Naive thymus-derived CD4-positive, alpha-beta T cell (primary cell): Measurements from ENCODE around the gene SNX5. TPM values are rescaled to one million over a fixed set of nuclear protein-coding genes. Genes with fewer than 3 reads are reported as not detected.

ENCODE experiments used
- ATAC-seq: fragments of 150-1000 bp; cut with Tn5 transposase; 2 replicates; pipeline ENCODE4 v1.10.0; 2021; ENCODE audit warnings: mild to moderate bottlenecking, moderate library complexity
- CTCF ChIA-PET: fragments of 350-600 bp; sonication (Branson Sonifier 250); formaldehyde crosslinking; loops from one replicate; lab custom pipeline; 2021; ENCODE audit warnings: antibody characterized with exemption; lab: Charles Lee
- POLR2A ChIA-PET: fragments of 350-600 bp; sonication (Branson Sonifier 250); formaldehyde crosslinking; loops from one replicate; lab custom pipeline; 2021; ENCODE audit warnings: antibody characterized with exemption, inconsistent platforms; lab: Charles Lee
- DNase-seq, 9 donors: peaks; one replicate each; pipeline versions ENCODE4 v3.0.0 to v3.0.0-alpha.2; 2020 to 2022; ENCODE audit warnings: mixed read lengths in 1 of 9
- H3K27ac ChIP-seq: one replicate; pipeline ENCODE4 v1.7.0; 2013; ENCODE audit warnings: mild to moderate bottlenecking, low read depth, low read length, moderate library complexity
- H3K27me3 ChIP-seq, 2 donors: one replicate each; pipeline ENCODE4 v1.7.0; 2013; ENCODE audit warnings: low read length in 2 of 2, mild to moderate bottlenecking in 2 of 2, moderate library complexity in 2 of 2; ENCODE audit not compliant: control insufficient read depth in 2 of 2, insufficient read depth in 2 of 2
- H3K36me3 ChIP-seq, 3 experiments: 1 replicate in 2 of 3; 2 replicates in 1 of 3; pipeline ENCODE4 v1.7.0; 2013; ENCODE audit warnings: low read length in 3 of 3, mild to moderate bottlenecking in 3 of 3, moderate library complexity in 1 of 3; ENCODE audit not compliant: insufficient read depth in 3 of 3, control insufficient read depth in 2 of 3
- H3K4me1 ChIP-seq, 2 donors: one replicate each; pipeline ENCODE4 v1.7.0; 2013; ENCODE audit warnings: low read length in 2 of 2, mild to moderate bottlenecking in 2 of 2, moderate library complexity in 1 of 2; ENCODE audit not compliant: control insufficient read depth in 2 of 2, insufficient read depth in 2 of 2
- H3K4me3 ChIP-seq: 2 replicates; pipeline ENCODE4 v1.7.0; 2013; ENCODE audit warnings: mild to moderate bottlenecking, low read length
- H3K9me3 ChIP-seq, 3 experiments: 1 replicate in 2 of 3; 2 replicates in 1 of 3; pipeline ENCODE4 v1.7.0; 2013; ENCODE audit warnings: low read length in 3 of 3; ENCODE audit not compliant: control insufficient read depth in 2 of 3
- H3K27ac Mint-ChIP-seq, 9 donors: one replicate each; pipeline ENCODE4 v1.8.0; 2020 to 2022; ENCODE audit warnings: mixed read lengths in 9 of 9, mild to moderate bottlenecking in 8 of 9, moderate library complexity in 5 of 9, inconsistent platforms in 2 of 9
- H3K27me3 Mint-ChIP-seq, 5 donors: one replicate each; pipeline ENCODE4 v1.8.0; 2021 to 2022; ENCODE audit warnings: mixed read lengths in 5 of 5, mild to moderate bottlenecking in 1 of 5
- H3K36me3 Mint-ChIP-seq, 5 donors: one replicate each; pipeline ENCODE4 v1.8.0; 2020 to 2022; ENCODE audit warnings: mixed read lengths in 5 of 5, mild to moderate bottlenecking in 3 of 5, inconsistent platforms in 1 of 5
- H3K4me1 Mint-ChIP-seq, 7 donors: one replicate each; pipeline ENCODE4 v1.8.0; 2020 to 2022; ENCODE audit warnings: mixed read lengths in 7 of 7, mild to moderate bottlenecking in 3 of 7, inconsistent platforms in 1 of 7
- H3K4me3 Mint-ChIP-seq, 10 donors: one replicate each; pipeline ENCODE4 v1.8.0; 2020 to 2022; ENCODE audit warnings: mild to moderate bottlenecking in 10 of 10, mixed read lengths in 10 of 10, moderate library complexity in 6 of 10, inconsistent platforms in 2 of 10
- H3K9me3 Mint-ChIP-seq, 11 donors: one replicate each; pipeline ENCODE4 v1.8.0; 2020 to 2022; ENCODE audit warnings: mixed read lengths in 11 of 11, mild to moderate bottlenecking in 4 of 11, inconsistent platforms in 1 of 11, moderate library complexity in 1 of 11
- intact Hi-C, 2 donors: fragments of 100-400 bp; cut with micrococcal nuclease; formaldehyde crosslinking; loops; one replicate each; pipeline ENCODE4 v1.15.1; 2023
- polyA plus RNA-seq, 2 donors: library from polyadenylated mRNA; unstranded; fragments of 300-500 nt; fragmentation: Illumina TruSeq; gene quantifications; one replicate each; pipeline ENCODE4 v1.2.3, GENCODE V29; 2021
- total RNA-seq, 6 experiments: library from RNA in 5 of 6; stranded (reverse) in 5 of 6; gene quantifications; 1 replicate in 5 of 6; 2 replicates in 1 of 6; pipeline ENCODE4 v1.2.3 and lab custom pipeline; 2021 to 2026

Gene SNX5
- total and polyA plus RNA-seq, 7 experiments from 2014 or later, result 40.2 to 148 (median 61.9) TPM

- intact Hi-C loops, result loop anchor here (1.0 to 2.0 kb wide), 7 partner anchors 99 to 1093 kb away; partner anchors contain the start of gene RRBP1 (in 1 of the 2)
- Histone ChIP-seq H3K27me3 (no peaks in the 10 kb centered on the region), H3K36me3 (no peaks in the 10 kb centered on the region), H3K9me3 (no peaks in the 10 kb centered on the region), H3K4me1 (no peaks in the 10 kb centered on the region), H3K27ac (no peak overlapping the region), H3K4me3 (no peak overlapping the region)
- H3K27me3 Mint-ChIP-seq, result peaks cover 25 to 48% (median 35%) of the 10 kb centered on the region in 5 donors
- ChIA-PET CTCF (interaction anchor here (0.5 to 5.1 kb wide), 11 partner anchors 69 to 452 kb away, joined by 3 to 39 read pairs (median 4); partner anchors contain the start of gene RRBP1), POLR2A (no interaction called here)
- no peaks in the 10 kb centered on the region for H3K9me3 Mint-ChIP-seq
- peaks cover 0 to 21% (median 11%) of the 10 kb centered on the region in 7 donors for H3K4me1 Mint-ChIP-seq
- ATAC-seq, result no peak
- no peak for DNase-seq
- peak overlapping the region in 1 of 9 donors; percentile 31 for H3K27ac Mint-ChIP-seq
- no peaks in the 10 kb centered on the region for H3K36me3 Mint-ChIP-seq
- H3K4me3 Mint-ChIP-seq, result no peak overlapping the region
Observed at GRCh38 chr20:17897566-17898307, 70.9 kb downstream of the SNX5 start.

GRCh38 chr20:17896771-17897369 lies 71.7 kb downstream of the SNX5 start:
- ATAC-seq (no peak), DNase-seq (no peak)
- intact Hi-C loops, result no loop called here
- no peak overlapping the region for H3K27ac ChIP-seq
- no peaks in the 10 kb centered on the region for H3K27me3 ChIP-seq
- no peak overlapping the region for H3K4me3 Mint-ChIP-seq
- H3K27ac Mint-ChIP-seq, result no peak overlapping the region
- no peak overlapping the region for H3K4me3 ChIP-seq
- peaks cover 32 to 57% (median 38%) of the 10 kb centered on the region in 5 donors for H3K27me3 Mint-ChIP-seq
- H3K36me3 ChIP-seq, result no peaks in the 10 kb centered on the region
- ChIA-PET CTCF (interaction anchor here (1.4 to 5.1 kb wide), 3 partner anchors 360 to 392 kb away, joined by 3 to 39 read pairs (median 12); no protein-coding TSS in a partner anchor), POLR2A (no interaction called here)
- H3K36me3 Mint-ChIP-seq, result no peaks in the 10 kb centered on the region
- no peaks in the 10 kb centered on the region for H3K4me1 ChIP-seq
- no peaks in the 10 kb centered on the region for H3K9me3 ChIP-seq
- H3K9me3 Mint-ChIP-seq, result no peaks in the 10 kb centered on the region
- peaks cover 0 to 21% (median 11%) of the 10 kb centered on the region in 7 donors for H3K4me1 Mint-ChIP-seq

DNA sequence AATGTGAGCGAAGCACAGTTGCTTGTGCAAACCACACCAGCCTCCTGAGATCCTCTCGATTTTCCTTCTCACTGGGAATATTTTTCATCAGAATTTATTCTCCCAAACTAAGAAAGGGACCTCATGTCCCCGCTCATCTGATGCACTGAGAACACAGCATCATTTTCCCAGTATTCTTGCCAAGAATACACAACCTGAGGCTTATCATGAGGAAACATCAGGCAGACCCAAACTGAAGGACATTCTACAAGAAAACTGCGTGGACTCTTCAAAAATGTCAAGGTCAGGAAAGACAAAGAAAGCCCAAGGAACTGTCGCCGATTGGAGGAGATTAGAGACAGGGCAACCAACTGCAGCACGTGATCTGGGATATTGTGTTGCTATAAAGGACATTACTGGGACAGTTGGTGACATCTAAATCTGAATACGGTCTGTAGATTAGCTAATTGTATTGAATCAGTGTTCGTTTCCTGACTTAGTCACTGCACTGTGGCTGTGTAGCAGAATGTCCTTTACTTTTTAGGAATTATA lies 72.3 kb downstream of the SNX5 start:
- CTCF ChIA-PET, result no interaction called here
- peaks cover 32 to 60% (median 35%) of the 10 kb centered on the region in 5 donors for H3K27me3 Mint-ChIP-seq

DNA sequence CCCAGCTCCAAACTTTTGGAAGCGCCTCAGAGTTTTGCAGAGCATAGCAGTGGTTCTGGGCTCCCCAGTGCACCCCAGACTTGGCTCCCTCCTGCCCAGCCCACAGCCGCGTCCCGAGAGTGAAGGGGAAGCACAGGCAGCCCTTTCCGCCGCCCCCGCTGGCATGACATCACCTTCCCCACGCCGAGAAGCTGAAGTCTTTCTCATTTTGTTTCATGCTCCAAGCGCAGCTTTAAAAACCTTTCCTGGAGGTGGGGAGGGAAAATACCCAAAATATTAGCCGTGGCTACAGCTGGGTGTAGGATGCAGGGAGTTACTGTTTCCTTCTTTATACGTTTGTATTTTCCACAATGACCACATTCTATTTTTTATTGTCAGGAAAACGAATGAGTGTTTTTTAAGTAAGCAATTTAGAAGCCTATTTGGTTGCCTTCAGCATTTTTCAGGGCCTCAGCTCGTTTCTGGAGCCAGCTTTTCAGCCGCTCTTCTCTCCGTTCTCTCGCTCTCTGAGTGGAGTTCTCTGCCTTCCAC lies 72.9 kb downstream of the SNX5 start:
- Mint-ChIP-seq H3K4me1 (peaks cover 0 to 18% (median 11%) of the 10 kb centered on the region in 7 donors), H3K27ac (peak overlapping the region in 2 of 9 donors; percentile 6 to 65)

More for the DNA sequence above, 72.3 kb downstream of the SNX5 start:
- H3K27me3 ChIP-seq, result no peaks in the 10 kb centered on the region
- intact Hi-C loops, result no loop called here
- no peak overlapping the region for H3K4me3 ChIP-seq
- no peak overlapping the region for H3K27ac ChIP-seq
- Mint-ChIP-seq H3K27ac (peak overlapping the region in 1 of 9 donors; percentile 10), H3K4me3 (peak overlapping the region in 7 of 10 donors; percentile 34 to 77 (median 44)), H3K9me3 (no peaks in the 10 kb centered on the region), H3K4me1 (peaks cover 0 to 21% (median 11%) of the 10 kb centered on the region in 7 donors), H3K36me3 (no peaks in the 10 kb centered on the region)
- H3K9me3 ChIP-seq, result no peaks in the 10 kb centered on the region
- ATAC-seq (no peak), DNase-seq (no peak)
- no peaks in the 10 kb centered on the region for H3K4me1 ChIP-seq
- POLR2A ChIA-PET, result no interaction called here
- H3K36me3 ChIP-seq, result no peaks in the 10 kb centered on the region

GRCh38 chr20:17893445-17893844 lies 75.1 kb downstream of the SNX5 start:
- Mint-ChIP-seq H3K4me3 (no peak overlapping the region), H3K36me3 (peaks cover 0 to 7% (median 1%) of the 10 kb centered on the region in 5 donors), H3K27me3 (peaks cover 22 to 56% (median 41%) of the 10 kb centered on the region in 5 donors), H3K27ac (no peak overlapping the region), H3K9me3 (peaks cover 0 to 14% (median 8%) of the 10 kb centered on the region in 11 donors), H3K4me1 (peaks cover 0 to 16% (median 11%) of the 10 kb centered on the region in 7 donors)
- ChIA-PET CTCF (no interaction called here), POLR2A (no interaction called here)
- Histone ChIP-seq H3K27me3 (no peaks in the 10 kb centered on the region), H3K4me3 (no peak overlapping the region), H3K36me3 (no peaks in the 10 kb centered on the region), H3K9me3 (no peaks in the 10 kb centered on the region), H3K4me1 (no peaks in the 10 kb centered on the region), H3K27ac (no peak overlapping the region)
- intact Hi-C loops, result no loop called here
- ATAC-seq, result no peak
- no peak for DNase-seq

More for the DNA sequence above, 72.9 kb downstream of the SNX5 start:
- ChIA-PET CTCF (interaction anchor here (0.7 kb wide), 1 partner anchor 210 kb away, joined by 3 read pairs; no protein-coding TSS in a partner anchor), POLR2A (no interaction called here)
- no peaks in the 10 kb centered on the region for H3K4me1 ChIP-seq
- DNase-seq, result peak in 2 of 9 donors; percentile 8 to 84
- no peak overlapping the region for H3K27ac ChIP-seq
- peak; percentile 67 for ATAC-seq
- H3K27me3 ChIP-seq, result no peaks in the 10 kb centered on the region
- peaks cover 32 to 58% (median 35%) of the 10 kb centered on the region in 5 donors for H3K27me3 Mint-ChIP-seq
- no peaks in the 10 kb centered on the region for H3K36me3 Mint-ChIP-seq
- no peaks in the 10 kb centered on the region for H3K36me3 ChIP-seq
- H3K9me3 ChIP-seq, result no peaks in the 10 kb centered on the region
- H3K9me3 Mint-ChIP-seq, result no peaks in the 10 kb centered on the region
- intact Hi-C loops, result no loop called here
- H3K4me3 ChIP-seq, result no peak overlapping the region
- peak overlapping the region in 8 of 10 donors; percentile 34 to 77 (median 52) for H3K4me3 Mint-ChIP-seq

DNA sequence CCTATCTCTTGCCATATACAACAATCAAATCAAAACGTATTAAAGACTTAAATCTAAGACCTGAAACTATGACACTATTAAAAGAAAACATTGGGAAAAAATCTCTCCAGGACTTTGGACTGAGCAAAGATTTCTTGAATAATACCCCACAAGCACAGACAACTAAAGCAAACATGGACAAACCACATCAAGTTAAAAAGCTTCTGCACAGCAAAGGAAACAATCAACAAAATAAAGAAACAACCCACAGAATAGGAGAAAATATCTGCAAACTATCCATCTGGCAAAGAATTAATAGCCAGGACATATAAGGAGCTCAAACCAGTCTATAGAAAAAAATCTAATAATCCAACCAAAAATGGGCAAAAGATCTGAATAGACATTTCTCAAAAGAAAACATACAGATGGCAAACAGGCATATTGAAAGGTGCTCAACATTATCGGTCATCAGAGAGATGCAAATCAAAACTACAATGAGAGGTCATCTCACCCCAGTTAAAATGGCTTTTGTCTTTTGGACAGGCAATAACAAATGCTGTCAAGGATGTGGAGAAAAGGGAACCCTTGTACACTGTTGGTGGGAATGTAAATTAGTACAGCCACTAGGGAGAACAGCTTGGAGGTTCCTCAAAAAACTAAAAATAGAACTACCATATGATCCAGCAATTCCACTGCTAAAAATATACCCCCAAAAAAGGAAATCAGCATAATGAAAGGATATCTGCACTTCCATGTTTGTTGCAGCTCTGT lies 76.2 kb downstream of the SNX5 start:
- H3K27me3 Mint-ChIP-seq, result peaks cover 20 to 58% (median 38%) of the 10 kb centered on the region in 5 donors
- no peak overlapping the region for H3K27ac Mint-ChIP-seq
- H3K36me3 Mint-ChIP-seq, result peaks cover 0 to 7% (median 1%) of the 10 kb centered on the region in 5 donors
- ATAC-seq, result no peak
- intact Hi-C loops, result no loop called here
- no peak for DNase-seq
- Histone ChIP-seq H3K4me3 (no peak overlapping the region), H3K27me3 (no peaks in the 10 kb centered on the region), H3K27ac (no peak overlapping the region), H3K9me3 (no peaks in the 10 kb centered on the region), H3K36me3 (no peaks in the 10 kb centered on the region), H3K4me1 (no peaks in the 10 kb centered on the region)
- H3K9me3 Mint-ChIP-seq, result peaks cover 0 to 14% (median 8%) of the 10 kb centered on the region in 11 donors
- ChIA-PET CTCF (no interaction called here), POLR2A (no interaction called here)
- H3K4me3 Mint-ChIP-seq, result no peak overlapping the region
- peaks cover 0 to 16% (median 10%) of the 10 kb centered on the region in 7 donors for H3K4me1 Mint-ChIP-seq
